Stimulated activated naive B cell treated with anti-CD40 and anti-IgM and Interleukin-4, amounts not matched to agents 10 μg/mL and 1 μg/mL and 100 μg/mL, for 72 hours (primary cell): ENCODE data around the gene CLCA1.

ENCODE experiments used
- ATAC-seq, 2 donors: fragments of 150-1000 bp; cut with Tn5 transposase; replicated peaks; 2 replicates each; pipeline ENCODE4 v1.10.0; 2021; ENCODE audit warnings: moderate library complexity in 1 of 2
- DNase-seq: peaks from one replicate; pipeline ENCODE4 v3.0.0; 2021
- H3K27ac Mint-ChIP-seq: one replicate; pipeline ENCODE4 v1.8.0; 2022; ENCODE audit warnings: mild to moderate bottlenecking, mixed read lengths
- H3K27me3 Mint-ChIP-seq, 2 donors: one replicate each; pipeline ENCODE4 v1.8.0; 2022; ENCODE audit warnings: mixed read lengths in 2 of 2
- H3K36me3 Mint-ChIP-seq, 2 donors: one replicate each; pipeline ENCODE4 v1.8.0; 2022; ENCODE audit warnings: mixed read lengths in 2 of 2, mild to moderate bottlenecking in 1 of 2
- H3K4me1 Mint-ChIP-seq, 2 donors: one replicate each; pipeline ENCODE4 v1.8.0; 2022; ENCODE audit warnings: mixed read lengths in 2 of 2, mild to moderate bottlenecking in 1 of 2
- H3K4me3 Mint-ChIP-seq, 2 donors: one replicate each; pipeline ENCODE4 v1.8.0; 2022; ENCODE audit warnings: mild to moderate bottlenecking in 2 of 2, mixed read lengths in 2 of 2, moderate library complexity in 1 of 2
- H3K9me3 Mint-ChIP-seq, 2 donors: one replicate each; pipeline ENCODE4 v1.8.0; 2022; ENCODE audit warnings: mixed read lengths in 2 of 2, mild to moderate bottlenecking in 1 of 2

CLCA1 gene

DNA sequence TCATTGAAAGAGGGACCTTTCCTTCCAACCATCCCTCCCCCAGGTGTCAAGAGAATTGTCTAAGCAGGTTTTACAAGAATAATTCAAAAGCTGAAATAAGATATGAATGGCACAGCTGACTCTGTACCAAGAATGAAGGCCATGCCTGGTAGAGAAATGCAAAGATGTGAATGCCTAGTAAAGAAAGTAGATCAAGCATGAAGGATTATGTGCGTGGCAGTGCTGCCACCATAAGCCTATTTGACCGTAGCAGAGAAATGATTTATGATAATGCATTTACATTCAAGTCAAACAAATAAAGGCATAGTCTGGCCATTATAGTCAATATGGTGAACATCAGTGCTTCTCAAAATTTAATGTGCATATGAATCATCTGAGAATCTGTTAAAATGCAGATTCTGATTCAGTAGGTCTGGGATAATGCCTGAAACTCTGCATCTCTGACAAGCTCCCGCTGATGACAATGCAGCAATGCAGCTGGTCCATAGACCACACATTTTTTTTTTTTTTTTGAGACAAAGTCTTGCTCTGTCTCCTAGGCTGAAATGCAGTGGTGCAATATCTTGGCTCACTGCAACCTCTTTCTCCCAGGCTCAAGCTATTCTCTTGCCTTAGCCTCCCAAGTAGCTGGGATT is 61.6 kb downstream of the CLCA1 start:
- Mint-ChIP-seq H3K4me3 (no peak overlapping the region), H3K27ac (no peak overlapping the region), H3K9me3 (no peaks in the 10 kb centered on the region), H3K4me1 (no peaks in the 10 kb centered on the region), H3K36me3 (no peaks in the 10 kb centered on the region), H3K27me3 (peaks cover 4 to 14% of the 10 kb centered on the region in 2 donors)
- ATAC-seq (no peak), DNase-seq (no peak)

DNA sequence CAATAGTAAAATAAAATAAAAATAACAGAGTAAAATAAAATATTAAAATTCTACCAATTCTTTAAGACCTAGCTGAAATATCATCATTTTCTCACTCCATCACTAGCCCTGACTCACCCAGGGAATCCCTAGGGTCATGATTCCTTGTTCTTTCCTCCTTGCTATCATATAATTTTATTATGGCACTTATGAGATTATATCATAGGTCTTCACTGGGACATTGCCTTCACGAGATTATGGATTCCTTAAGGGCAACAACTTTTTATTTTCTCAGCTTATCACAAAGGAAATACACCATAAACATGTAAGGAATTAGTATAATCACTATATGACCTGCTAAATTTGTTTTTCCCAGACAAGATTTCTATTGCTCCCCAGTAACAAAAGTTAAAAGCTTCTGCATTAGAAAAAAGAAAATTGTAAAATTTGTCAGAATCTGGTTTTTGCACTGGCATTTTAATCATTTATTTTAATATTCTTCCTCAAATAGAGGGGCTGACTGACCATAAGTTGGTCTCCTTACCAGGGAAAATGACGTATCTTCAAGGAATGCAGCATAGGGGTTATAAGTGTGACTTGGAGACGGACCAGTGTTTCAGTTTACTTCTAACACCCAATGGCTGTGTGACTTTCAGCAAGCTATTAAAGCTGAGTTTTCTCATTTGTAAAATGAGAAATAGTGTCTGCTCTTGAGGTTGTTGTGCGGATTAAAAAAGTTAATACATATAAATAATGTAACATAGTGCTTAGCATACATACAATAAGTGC is 69.4 kb downstream of the CLCA1 start:
- no peak for ATAC-seq
- H3K4me3 Mint-ChIP-seq, result no peak overlapping the region
- DNase-seq, result no peak
- H3K27ac Mint-ChIP-seq, result no peak overlapping the region
- no peaks in the 10 kb centered on the region for H3K9me3 Mint-ChIP-seq
- H3K4me1 Mint-ChIP-seq, result no peaks in the 10 kb centered on the region
- H3K27me3 Mint-ChIP-seq, result peaks cover 19 to 28% of the 10 kb centered on the region in 2 donors
- no peaks in the 10 kb centered on the region for H3K36me3 Mint-ChIP-seq

DNA sequence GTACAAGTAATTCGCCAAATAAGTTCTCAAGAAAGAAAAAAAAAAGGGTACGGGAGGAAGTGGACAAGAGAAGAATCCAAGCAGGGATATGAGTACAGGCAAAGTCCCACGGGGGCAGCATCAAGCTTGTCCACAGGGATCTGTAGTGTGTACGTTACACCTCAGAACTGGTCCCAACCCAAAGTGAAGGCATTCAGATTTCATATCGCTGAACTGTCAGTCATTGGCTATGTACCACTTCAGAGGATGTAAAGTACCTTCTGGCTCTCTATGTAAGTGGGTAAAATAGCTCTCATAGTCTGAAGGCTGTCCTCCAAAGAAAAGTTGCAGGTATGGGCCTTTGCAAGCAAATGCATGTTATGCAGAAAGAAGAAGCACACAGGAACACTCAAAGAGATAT is 70.0 kb downstream of the CLCA1 start:
- no peak overlapping the region for H3K27ac Mint-ChIP-seq
- H3K36me3 Mint-ChIP-seq, result no peaks in the 10 kb centered on the region
- no peak overlapping the region for H3K4me3 Mint-ChIP-seq
- H3K4me1 Mint-ChIP-seq, result no peaks in the 10 kb centered on the region
- ATAC-seq (no peak), DNase-seq (no peak)
- H3K9me3 Mint-ChIP-seq, result no peaks in the 10 kb centered on the region
- peaks cover 16 to 29% of the 10 kb centered on the region in 2 donors for H3K27me3 Mint-ChIP-seq

DNA sequence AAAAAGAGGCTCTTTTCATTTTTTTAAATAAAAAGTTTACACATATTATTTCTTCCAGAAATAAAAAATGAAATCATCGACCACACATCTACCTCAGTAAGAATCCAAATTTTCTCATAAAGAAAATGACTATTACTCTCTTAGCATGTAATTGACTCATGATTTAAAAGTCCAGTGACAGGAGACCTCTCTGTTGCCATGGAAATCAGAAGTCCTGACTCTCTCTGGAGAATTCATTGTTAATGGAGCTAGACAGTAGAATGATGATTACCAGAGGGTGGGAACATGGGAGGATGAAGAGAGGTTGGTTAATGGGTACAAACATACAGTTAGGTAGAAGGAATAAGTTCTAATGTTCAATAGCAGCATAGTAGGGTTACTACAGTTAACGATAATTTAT is 73.1 kb downstream of the CLCA1 start:
- no peak for ATAC-seq
- peaks cover 0 to 8% of the 10 kb centered on the region in 2 donors for H3K9me3 Mint-ChIP-seq
- no peaks in the 10 kb centered on the region for H3K36me3 Mint-ChIP-seq
- no peaks in the 10 kb centered on the region for H3K4me1 Mint-ChIP-seq
- no peak for DNase-seq
- H3K27me3 Mint-ChIP-seq, result peaks cover 8 to 12% of the 10 kb centered on the region in 2 donors
- no peak overlapping the region for H3K27ac Mint-ChIP-seq
- H3K4me3 Mint-ChIP-seq, result no peak overlapping the region

DNA sequence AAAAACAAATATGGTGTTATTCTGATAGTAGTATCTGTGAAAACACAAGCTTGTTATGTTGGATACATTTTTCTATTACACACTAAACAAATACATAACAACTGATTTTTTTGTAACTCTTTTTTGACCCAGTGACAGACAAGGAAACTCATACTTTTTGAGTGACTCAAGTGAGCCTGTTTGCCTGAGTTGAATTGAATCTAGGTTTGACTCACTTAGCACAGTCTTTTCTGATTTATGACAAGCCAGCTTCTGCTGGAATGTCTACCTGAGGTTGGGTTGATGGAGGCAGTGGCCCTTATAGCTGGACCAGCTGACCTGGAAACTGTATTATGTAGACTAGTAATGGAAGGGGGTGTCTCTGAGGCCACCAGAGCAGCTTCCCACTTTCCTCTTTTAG is 73.9 kb downstream of the CLCA1 start:
- ATAC-seq, result no peak
- peaks cover 0 to 8% of the 10 kb centered on the region in 2 donors for H3K9me3 Mint-ChIP-seq

DNA sequence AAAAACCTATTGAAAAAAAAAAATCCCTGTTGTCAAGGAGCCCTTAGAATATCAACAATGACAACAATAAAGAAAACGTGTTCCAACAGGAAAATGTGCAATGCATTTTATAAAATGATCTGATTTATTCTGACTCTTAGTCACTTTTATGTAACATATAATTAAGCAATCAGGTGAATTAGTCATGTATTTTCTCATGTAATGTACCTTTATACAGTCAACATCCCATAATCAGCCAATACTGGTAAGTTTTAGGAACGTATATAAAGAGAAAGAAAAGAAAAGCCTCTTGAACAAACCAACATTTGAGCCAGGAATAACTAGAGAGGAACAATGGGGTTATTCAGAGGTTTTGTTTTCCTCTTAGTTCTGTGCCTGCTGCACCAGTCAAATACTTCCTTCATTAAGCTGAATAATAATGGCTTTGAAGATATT is 78.1 kb downstream of the CLCA1 start, which contains the start of gene CLCA4:
TSS of gene CLCA4 (plus strand) at position 292 of the 435 bp plus-strand sequence. CDS start at position 334, 42 bp downstream.
- DNase-seq (no peak), ATAC-seq (no peak)
- peaks cover 0 to 8% of the 10 kb centered on the region in 2 donors for H3K27me3 Mint-ChIP-seq
- no peaks in the 10 kb centered on the region for H3K4me1 Mint-ChIP-seq
- H3K4me3 Mint-ChIP-seq, result no peak within 1 kb of the TSS
- H3K9me3 Mint-ChIP-seq, result peaks cover 0 to 8% of the 10 kb centered on the region in 2 donors
- H3K36me3 Mint-ChIP-seq, result no peaks in the 10 kb centered on the region
- no peak within 1 kb of the TSS for H3K27ac Mint-ChIP-seq

More for the DNA sequence above, 73.9 kb downstream of the CLCA1 start:
- no peak for DNase-seq
- no peak overlapping the region for H3K27ac Mint-ChIP-seq
- no peak overlapping the region for H3K4me3 Mint-ChIP-seq
- peaks cover 8% of the 10 kb centered on the region in 2 donors for H3K27me3 Mint-ChIP-seq
- H3K36me3 Mint-ChIP-seq, result no peaks in the 10 kb centered on the region
- no peaks in the 10 kb centered on the region for H3K4me1 Mint-ChIP-seq

DNA sequence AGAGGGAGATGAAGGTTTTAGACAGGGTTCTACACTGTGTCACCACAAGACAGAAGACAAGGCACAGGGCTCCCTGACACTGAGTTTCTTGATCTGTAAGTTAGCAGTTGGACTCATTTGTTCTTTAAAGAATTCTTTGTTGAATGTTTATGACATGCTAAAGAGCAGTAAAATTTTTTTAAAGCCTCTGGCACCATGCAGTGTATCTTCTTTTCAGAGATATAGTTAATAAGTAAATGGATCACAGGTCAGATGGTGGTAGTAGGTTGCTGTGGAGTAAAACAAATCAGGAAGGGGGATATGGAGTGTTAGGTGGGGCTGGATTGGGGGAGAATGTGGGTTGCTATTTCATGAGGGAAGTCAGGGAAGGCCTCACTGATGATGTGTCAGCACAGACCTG is 80.1 kb downstream of the CLCA1 start:
- no peaks in the 10 kb centered on the region for H3K4me1 Mint-ChIP-seq
- no peaks in the 10 kb centered on the region for H3K36me3 Mint-ChIP-seq
- no peak overlapping the region for H3K4me3 Mint-ChIP-seq
- no peaks in the 10 kb centered on the region for H3K27me3 Mint-ChIP-seq
- peaks cover 0 to 9% of the 10 kb centered on the region in 2 donors for H3K9me3 Mint-ChIP-seq
- no peak for DNase-seq
- H3K27ac Mint-ChIP-seq, result no peak overlapping the region
- ATAC-seq, result no peak
